Neural cell (in vitro differentiated cells): ENCODE results near the gene WIPI1.

Experiments
- EZH2 ChIP-seq: fragments of 200-600, 300-800 bp; shearing (Covaris generic), sonication (generic); IDR thresholded peaks from 2 replicates; pipeline ENCODE4 v1.6.1; 2014; ENCODE audit warnings: antibody characterized with exemption, low read length, borderline replicate concordance, mild to moderate bottlenecking; ENCODE audit not compliant: insufficient read depth, poor library complexity, severe bottlenecking
- POLR2AphosphoS5 ChIP-seq: IDR thresholded peaks from 2 replicates; pipeline ENCODE4 v1.6.1; 2012
- SMC3 ChIP-seq: fragments of 450-650 bp; conservative IDR thresholded peaks from 2 replicates; pipeline ENCODE4 v1.6.1; 2014; ENCODE audit warnings: antibody characterized with exemption, mild to moderate bottlenecking, moderate library complexity; ENCODE audit not compliant: poor library complexity
- TF ChIP-seq, protein P1 (sequence below): fragments of 450-650 bp; IDR thresholded peaks from 2 replicates; pipeline ENCODE4 v1.5.1; 2014; ENCODE audit warnings: antibody characterized with exemption, mild to moderate bottlenecking, moderate library complexity; ENCODE audit not compliant: poor library complexity, severe bottlenecking

GRCh38 chr17:68377771-68378267 is 79.5 kb downstream of the WIPI1 start:
- TF ChIP-seq POLR2AphosphoS5: no peak
- no peak for TF ChIP-seq EZH2
- TF ChIP-seq, protein P1, sequence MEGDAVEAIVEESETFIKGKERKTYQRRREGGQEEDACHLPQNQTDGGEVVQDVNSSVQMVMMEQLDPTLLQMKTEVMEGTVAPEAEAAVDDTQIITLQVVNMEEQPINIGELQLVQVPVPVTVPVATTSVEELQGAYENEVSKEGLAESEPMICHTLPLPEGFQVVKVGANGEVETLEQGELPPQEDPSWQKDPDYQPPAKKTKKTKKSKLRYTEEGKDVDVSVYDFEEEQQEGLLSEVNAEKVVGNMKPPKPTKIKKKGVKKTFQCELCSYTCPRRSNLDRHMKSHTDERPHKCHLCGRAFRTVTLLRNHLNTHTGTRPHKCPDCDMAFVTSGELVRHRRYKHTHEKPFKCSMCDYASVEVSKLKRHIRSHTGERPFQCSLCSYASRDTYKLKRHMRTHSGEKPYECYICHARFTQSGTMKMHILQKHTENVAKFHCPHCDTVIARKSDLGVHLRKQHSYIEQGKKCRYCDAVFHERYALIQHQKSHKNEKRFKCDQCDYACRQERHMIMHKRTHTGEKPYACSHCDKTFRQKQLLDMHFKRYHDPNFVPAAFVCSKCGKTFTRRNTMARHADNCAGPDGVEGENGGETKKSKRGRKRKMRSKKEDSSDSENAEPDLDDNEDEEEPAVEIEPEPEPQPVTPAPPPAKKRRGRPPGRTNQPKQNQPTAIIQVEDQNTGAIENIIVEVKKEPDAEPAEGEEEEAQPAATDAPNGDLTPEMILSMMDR: no peak
- TF ChIP-seq SMC3: no peak
